Right atrium auricular region (tissue), 2 donors: ENCODE data around the gene TFPT. TPM values are rescaled to one million over a fixed set of nuclear protein-coding genes. Genes with fewer than 3 reads are reported as not detected.
A peak's percentile ranks its signal among the peaks of the same experiment; 100 is the strongest.

Experiments
- DNase-seq: peaks from one replicate; pipeline ENCODE4 v3.0.0-alpha.2; 2019; ENCODE audit warnings: low spot score
- H3K27ac ChIP-seq, 2 donors: fragments of 200-600 bp; sonication (generic); 1 replicate in 1 of 2; 2 replicates in 1 of 2; pipeline ENCODE4 v1.5.1; 2016 to 2019
- H3K27me3 ChIP-seq, 2 donors: fragments of 200-600 bp; sonication (generic); one replicate each; pipeline versions ENCODE4 v1.5.1 to v1.6.0; 2017 to 2019
- H3K36me3 ChIP-seq: fragments of 200-600 bp; sonication (generic); one replicate; pipeline ENCODE4 v1.5.1; 2016
- H3K4me1 ChIP-seq, 2 donors: fragments of 200-600 bp; sonication (generic); one replicate each; pipeline versions ENCODE4 v1.5.1 to v1.6.0; 2017 to 2019
- H3K4me3 ChIP-seq, 2 donors: fragments of 200-600 bp; sonication (generic); 1 replicate in 1 of 2; 2 replicates in 1 of 2; pipeline ENCODE4 v1.5.1; 2017 to 2019; ENCODE audit warnings: mild to moderate bottlenecking in 1 of 2, moderate library complexity in 1 of 2
- H3K9me3 ChIP-seq, 2 donors: fragments of 200-600 bp; sonication (generic); one replicate each; pipeline ENCODE4 v1.5.1; 2019
- total RNA-seq, 2 donors: library from RNA; depleted of rRNA; stranded (reverse); fragments of >200 nt; gene quantifications; one replicate each; pipeline ENCODE4 v1.1.0, GENCODE V29; 2016
- TF ChIP-seq, protein P1 (sequence below), 2 donors: fragments of 200-600 bp; sonication (generic); IDR thresholded peaks; one replicate each; pipeline ENCODE4 v1.5.1; 2019; ENCODE audit warnings: antibody characterized with exemption in 2 of 2

TFPT gene, protein sequence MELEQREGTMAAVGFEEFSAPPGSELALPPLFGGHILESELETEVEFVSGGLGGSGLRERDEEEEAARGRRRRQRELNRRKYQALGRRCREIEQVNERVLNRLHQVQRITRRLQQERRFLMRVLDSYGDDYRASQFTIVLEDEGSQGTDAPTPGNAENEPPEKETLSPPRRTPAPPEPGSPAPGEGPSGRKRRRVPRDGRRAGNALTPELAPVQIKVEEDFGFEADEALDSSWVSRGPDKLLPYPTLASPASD
- total RNA-seq, result 10 to 100 TPM; 10.2 to 19.6 TPM

GRCh38 chr19:54115109-54116063, at the start of gene TFPT, which contains the start of gene PRPF31:
TSS of gene TFPT (minus strand) at chr19:54115657. CDS start at chr19:54115269, 388 bp downstream.
TSS of gene PRPF31 (plus strand) at chr19:54115754. CDS start at chr19:54118279, 2,525 bp downstream.
- TF ChIP-seq, protein P1, sequence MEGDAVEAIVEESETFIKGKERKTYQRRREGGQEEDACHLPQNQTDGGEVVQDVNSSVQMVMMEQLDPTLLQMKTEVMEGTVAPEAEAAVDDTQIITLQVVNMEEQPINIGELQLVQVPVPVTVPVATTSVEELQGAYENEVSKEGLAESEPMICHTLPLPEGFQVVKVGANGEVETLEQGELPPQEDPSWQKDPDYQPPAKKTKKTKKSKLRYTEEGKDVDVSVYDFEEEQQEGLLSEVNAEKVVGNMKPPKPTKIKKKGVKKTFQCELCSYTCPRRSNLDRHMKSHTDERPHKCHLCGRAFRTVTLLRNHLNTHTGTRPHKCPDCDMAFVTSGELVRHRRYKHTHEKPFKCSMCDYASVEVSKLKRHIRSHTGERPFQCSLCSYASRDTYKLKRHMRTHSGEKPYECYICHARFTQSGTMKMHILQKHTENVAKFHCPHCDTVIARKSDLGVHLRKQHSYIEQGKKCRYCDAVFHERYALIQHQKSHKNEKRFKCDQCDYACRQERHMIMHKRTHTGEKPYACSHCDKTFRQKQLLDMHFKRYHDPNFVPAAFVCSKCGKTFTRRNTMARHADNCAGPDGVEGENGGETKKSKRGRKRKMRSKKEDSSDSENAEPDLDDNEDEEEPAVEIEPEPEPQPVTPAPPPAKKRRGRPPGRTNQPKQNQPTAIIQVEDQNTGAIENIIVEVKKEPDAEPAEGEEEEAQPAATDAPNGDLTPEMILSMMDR (IDR thresholded peaks at IDR 0.05), result no peak
- no peaks in the 10 kb centered on the region for H3K9me3 ChIP-seq
- peak within 1 kb of the TSS; percentile 62 to 94 for H3K4me3 ChIP-seq
- peaks cover 0 to 29% of the 10 kb centered on the region in 2 donors for H3K4me1 ChIP-seq
- peak; percentile 99 for DNase-seq
- H3K36me3 ChIP-seq, result peaks cover 27% of the 10 kb centered on the region
- peak within 1 kb of the TSS; percentile 92 for H3K27ac ChIP-seq
- no peaks in the 10 kb centered on the region for H3K27me3 ChIP-seq

DNA sequence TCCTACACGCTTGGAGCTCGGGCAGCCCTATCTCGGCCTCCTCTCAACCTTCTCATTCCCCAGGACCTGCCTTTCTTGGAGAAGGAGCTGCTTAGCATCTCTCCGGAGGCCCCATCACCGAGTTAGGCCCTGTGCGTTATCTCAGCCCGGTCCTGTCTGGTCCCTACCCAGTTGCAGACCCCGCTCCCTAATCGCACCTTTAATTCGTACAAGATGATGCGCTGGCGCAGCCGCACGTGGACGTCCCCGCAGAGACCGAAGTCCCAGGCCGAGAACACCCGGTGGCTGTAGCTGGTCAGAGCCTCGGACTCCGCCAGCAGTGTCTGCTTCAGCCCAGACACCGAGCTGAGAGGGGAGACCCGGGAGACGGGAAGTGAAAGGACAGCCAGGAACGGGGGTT, 49.8 kb upstream of the TFPT start:
- no peak overlapping the region for H3K27ac ChIP-seq
- no peaks in the 10 kb centered on the region for H3K9me3 ChIP-seq
- peaks cover 0 to 42% of the 10 kb centered on the region in 2 donors for H3K4me1 ChIP-seq
- DNase-seq, result no peak
- TF ChIP-seq, protein P1 (IDR thresholded peaks at IDR 0.05), result no peak
- H3K4me3 ChIP-seq, result no peak overlapping the region
- no peaks in the 10 kb centered on the region for H3K36me3 ChIP-seq
- H3K27me3 ChIP-seq, result no peaks in the 10 kb centered on the region

- DNase-seq, result peak; percentile 68
- no peak overlapping the region for H3K27ac ChIP-seq
- H3K4me1 ChIP-seq, result peaks cover 0 to 43% of the 10 kb centered on the region in 2 donors
- H3K9me3 ChIP-seq, result no peaks in the 10 kb centered on the region
- TF ChIP-seq, protein P1 (IDR thresholded peaks at IDR 0.05), result no peak
- H3K27me3 ChIP-seq, result no peaks in the 10 kb centered on the region
- H3K4me3 ChIP-seq, result no peak overlapping the region
- H3K36me3 ChIP-seq, result no peaks in the 10 kb centered on the region
These were observed 49.1 kb upstream of the TFPT start for GRCh38 chr19:54164369-54165068.

DNA sequence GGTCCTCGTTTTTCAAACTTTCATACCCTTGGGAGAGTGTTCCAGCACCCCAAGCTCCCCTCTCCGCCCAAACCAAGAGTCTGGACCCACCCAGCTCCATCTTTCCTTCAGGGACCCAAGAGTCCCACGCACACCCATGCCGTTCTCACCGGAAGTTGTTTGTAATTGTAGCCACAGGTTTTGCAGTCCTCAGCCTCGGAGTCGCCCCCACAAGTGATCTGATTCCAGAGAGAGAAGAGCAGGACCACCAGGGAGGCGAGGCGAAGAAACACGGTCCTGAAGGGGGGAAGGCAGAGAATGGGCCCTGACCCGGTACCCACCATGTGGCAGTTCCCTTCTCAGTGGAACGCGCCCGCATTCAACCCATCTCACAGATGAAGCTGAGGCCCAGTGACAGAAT, 47.4 kb upstream of the TFPT start:
- no peak for DNase-seq
- TF ChIP-seq, protein P1 (IDR thresholded peaks at IDR 0.05), result no peak
- Histone ChIP-seq H3K27me3 (no peaks in the 10 kb centered on the region), H3K9me3 (no peaks in the 10 kb centered on the region), H3K4me1 (peaks cover 0 to 49% of the 10 kb centered on the region in 2 donors), H3K36me3 (peaks cover 3% of the 10 kb centered on the region), H3K27ac (no peak overlapping the region), H3K4me3 (peak overlapping the region; percentile 18 to 51)

DNA sequence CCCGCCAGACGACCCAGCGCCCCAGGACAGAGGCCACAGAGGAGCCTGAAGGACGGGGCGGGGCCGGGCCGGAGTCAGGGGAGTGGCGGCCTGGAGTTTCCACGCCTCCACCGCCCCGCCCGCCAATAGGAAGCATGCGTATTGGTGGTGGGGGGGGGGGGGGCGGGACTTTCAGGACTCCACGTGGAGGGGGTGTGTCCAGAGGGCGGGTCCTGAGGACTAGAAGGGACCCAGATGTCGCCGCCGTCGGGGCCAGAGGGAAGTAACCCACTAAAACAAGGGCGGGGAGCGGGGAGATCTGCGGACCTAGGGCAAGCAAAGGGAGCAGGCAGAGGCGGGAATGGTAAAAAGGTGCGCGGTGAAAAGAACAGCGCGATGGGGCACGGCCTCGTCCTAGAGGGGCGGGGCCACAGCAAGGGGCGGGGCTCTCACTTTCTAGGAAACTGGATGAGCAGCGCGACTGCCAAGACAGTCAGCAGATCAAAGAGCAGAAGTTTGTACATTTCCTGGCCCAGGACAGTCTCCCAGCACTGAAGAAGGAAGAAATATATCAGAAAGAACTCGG, 46.9 kb upstream of the TFPT start:
- Histone ChIP-seq H3K4me3 (peak overlapping the region; percentile 18 to 51), H3K27ac (peak overlapping the region in 1 of 2 donors; percentile 31), H3K36me3 (peaks cover 9% of the 10 kb centered on the region), H3K4me1 (peaks cover 0 to 49% of the 10 kb centered on the region in 2 donors), H3K9me3 (no peaks in the 10 kb centered on the region), H3K27me3 (no peaks in the 10 kb centered on the region)
- TF ChIP-seq, protein P1 (IDR thresholded peaks at IDR 0.05), result no peak
- peak; percentile 83 for DNase-seq
